Uterus (tissue), 4 donors: ENCODE measurements around the gene EMP3. TPM values are rescaled to one million over a fixed set of nuclear protein-coding genes. Genes with fewer than 3 reads are reported as not detected.

Experiments used
- DNase-seq, 2 donors: peaks; one replicate each; pipeline ENCODE4 v3.0.0-alpha.2; 2019 to 2020
- H3K27ac ChIP-seq, 2 donors: fragments of 200-600 bp; sonication (generic); 1 replicate in 1 of 2; 2 replicates in 1 of 2; pipeline ENCODE4 v1.5.1; 2016 to 2018
- H3K27me3 ChIP-seq, 2 donors: fragments of 200-600 bp; sonication (generic); one replicate each; pipeline ENCODE4 v1.5.1; 2018 to 2019; ENCODE audit warnings: control low read depth in 1 of 2
- H3K36me3 ChIP-seq, 2 donors: fragments of 200-600 bp; sonication (generic); one replicate each; pipeline ENCODE4 v1.5.1; 2019; ENCODE audit warnings: control low read depth in 1 of 2
- H3K4me1 ChIP-seq, 2 donors: fragments of 200-600 bp; sonication (generic); one replicate each; pipeline ENCODE4 v1.5.1; 2018 to 2019; ENCODE audit warnings: control low read depth in 1 of 2
- H3K4me3 ChIP-seq, 2 donors: fragments of 200-600 bp; sonication (generic); 1 replicate in 1 of 2; 2 replicates in 1 of 2; pipeline ENCODE4 v1.5.1; 2018 to 2019; ENCODE audit warnings: mild to moderate bottlenecking in 1 of 2
- H3K9me3 ChIP-seq, 2 donors: fragments of 200-600 bp; sonication (generic); one replicate each; pipeline ENCODE4 v1.5.1; 2019; ENCODE audit warnings: control low read depth in 1 of 2
- CTCF ChIP-seq, 4 experiments: fragments of 200-600 bp in 2 of 4; fragments of 450-650 bp in 2 of 4; sonication (generic) in 2 of 4; IDR thresholded peaks; one replicate each; pipeline ENCODE4 v1.5.1; 2016 to 2019; ENCODE audit warnings: antibody characterized with exemption in 4 of 4, mild to moderate bottlenecking in 2 of 4, moderate library complexity in 1 of 4
- POLR2A ChIP-seq, 2 donors: fragments of 450-650 bp; IDR thresholded peaks; one replicate each; pipeline ENCODE4 v1.6.1; 2016; ENCODE audit warnings: antibody characterized with exemption in 2 of 2, mild to moderate bottlenecking in 1 of 2, moderate library complexity in 1 of 2
- intact Hi-C: fragments of 100-400 bp; cut with DNase I; formaldehyde crosslinking; loops from one replicate; pipeline ENCODE4 v1.15.1; 2023; ENCODE audit warnings: low total_unique reads
- total RNA-seq, 4 donors: library from RNA; depleted of rRNA in 3 of 4; stranded (reverse); fragments of >200 nt in 3 of 4; gene quantifications; one replicate each; pipeline versions ENCODE4 v1.1.0 to v1.2.4, GENCODE V29; 2014 to 2023
- donor health status: DM: yes; HTN: yes; CAD: no.

EMP3 gene
- total RNA-seq, 4 donors from 2014 or later = 23.8 to 147 (median 45.2) TPM

- TF ChIP-seq POLR2A (IDR thresholded peaks at IDR 0.05) (peak in 1 of 2 donors; percentile 42), CTCF (IDR thresholded peaks at IDR 0.05) (peak; percentile 84 to 90 (median 88))
- peak; percentile 87 to 88 for DNase-seq
- Histone ChIP-seq H3K4me1 (peaks cover 5 to 11% of the 10 kb centered on the region in 2 donors), H3K27ac (peak overlapping the region; percentile 85 to 91), H3K9me3 (no peaks in the 10 kb centered on the region), H3K36me3 (no peaks in the 10 kb centered on the region), H3K4me3 (peak overlapping the region; percentile 18 to 39), H3K27me3 (no peaks in the 10 kb centered on the region)
- intact Hi-C loops = no loop called here
These were observed 8.4 kb downstream of the EMP3 start for GRCh38 chr19:48333467-48334384.

GRCh38 chr19:48338253-48338755 is 13.0 kb downstream of the EMP3 start:
- Histone ChIP-seq H3K4me1 (no peaks in the 10 kb centered on the region), H3K27me3 (no peaks in the 10 kb centered on the region), H3K9me3 (no peaks in the 10 kb centered on the region), H3K4me3 (no peak overlapping the region), H3K36me3 (no peaks in the 10 kb centered on the region), H3K27ac (no peak overlapping the region)
- intact Hi-C loops = no loop called here
- DNase-seq = no peak
- TF ChIP-seq POLR2A (IDR thresholded peaks at IDR 0.05) (no peak), CTCF (IDR thresholded peaks at IDR 0.05) (no peak)

DNA sequence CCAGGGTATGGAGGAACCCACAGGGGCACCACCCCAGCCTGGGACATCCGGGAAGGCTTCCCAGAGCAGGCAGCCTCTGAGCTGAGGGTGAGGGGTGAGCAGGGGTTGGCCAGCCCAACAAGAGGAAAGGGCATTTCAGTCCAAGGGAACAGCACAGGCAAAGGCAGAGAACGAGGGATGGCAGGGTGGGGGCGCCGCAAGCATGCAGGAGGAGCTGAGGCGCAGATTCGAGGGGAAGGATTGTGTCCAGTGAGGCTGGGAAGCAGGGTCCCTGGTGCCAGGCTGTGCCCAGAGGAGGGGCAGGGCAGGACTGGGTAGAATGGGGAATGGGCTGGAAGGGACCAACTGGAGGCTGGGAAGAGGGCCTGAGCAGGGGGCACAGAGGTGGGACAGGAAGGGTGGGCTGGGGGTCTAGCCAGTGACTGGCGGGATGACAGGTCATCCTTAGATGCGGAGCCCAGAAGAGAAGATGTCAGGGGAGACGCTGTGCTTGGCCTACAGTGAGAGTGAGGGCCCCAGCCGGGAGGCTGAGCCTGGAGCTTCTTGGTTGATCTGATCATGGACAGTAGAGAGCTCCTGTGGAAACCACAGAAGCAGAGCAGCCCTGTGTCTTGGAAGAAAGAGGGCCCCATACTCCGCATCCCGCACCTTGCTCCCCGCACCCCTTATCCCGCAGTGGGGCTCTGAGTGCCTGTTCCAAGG is 13.6 kb downstream of the EMP3 start:
- Histone ChIP-seq H3K36me3 (no peaks in the 10 kb centered on the region), H3K4me1 (no peaks in the 10 kb centered on the region), H3K27me3 (no peaks in the 10 kb centered on the region), H3K9me3 (no peaks in the 10 kb centered on the region), H3K4me3 (no peak overlapping the region), H3K27ac (no peak overlapping the region)
- DNase-seq = no peak
- TF ChIP-seq CTCF (IDR thresholded peaks at IDR 0.05) = no peak
- TF ChIP-seq POLR2A (IDR thresholded peaks at IDR 0.05) = no peak
- intact Hi-C loops = no loop called here

GRCh38 chr19:48340995-48341394 is 15.6 kb downstream of the EMP3 start:
- no peak overlapping the region for H3K27ac ChIP-seq
- intact Hi-C loops = no loop called here
- no peaks in the 10 kb centered on the region for H3K36me3 ChIP-seq
- TF ChIP-seq CTCF (IDR thresholded peaks at IDR 0.05) = no peak
- no peak for TF ChIP-seq POLR2A (IDR thresholded peaks at IDR 0.05)
- H3K9me3 ChIP-seq = no peaks in the 10 kb centered on the region
- H3K4me3 ChIP-seq = no peak overlapping the region
- no peaks in the 10 kb centered on the region for H3K4me1 ChIP-seq
- DNase-seq = no peak
- no peaks in the 10 kb centered on the region for H3K27me3 ChIP-seq
